WERI-Rb-1 (cell line): ENCODE data around the gene COL5A1.

ENCODE experiments used
- DNase-seq: peaks from one replicate; pipeline ENCODE4 v3.0.0-alpha.2; 2020
- H3K27ac ChIP-seq: fragments of 250-450 bp; sonication (Bioruptor Pico); 2 replicates; pipeline ENCODE4 v1.5.1; 2020; ENCODE audit warnings: mild to moderate bottlenecking, moderate library complexity
- H3K27me3 ChIP-seq: fragments of 250-450 bp; sonication (Bioruptor Pico); 2 replicates; pipeline ENCODE4 v1.5.1; 2021; ENCODE audit warnings: mild to moderate bottlenecking, low read depth, moderate library complexity; ENCODE audit not compliant: insufficient read depth, severe bottlenecking
- H3K36me3 ChIP-seq: fragments of 250-450 bp; sonication (Bioruptor Pico); 2 replicates; pipeline ENCODE4 v1.5.1; 2020; ENCODE audit warnings: mild to moderate bottlenecking, moderate library complexity
- H3K4me3 ChIP-seq: 2 replicates; pipeline ENCODE4 v1.5.1; 2011; ENCODE audit warnings: low read depth, mild to moderate bottlenecking, control low read depth, low read length
- H3K9me3 ChIP-seq: fragments of 250-450 bp; sonication (Bioruptor Pico); 2 replicates; pipeline ENCODE4 v1.5.1; 2021; ENCODE audit warnings: mild to moderate bottlenecking, moderate library complexity; ENCODE audit not compliant: severe bottlenecking
- CTCF ChIP-seq: IDR thresholded peaks from 2 replicates; pipeline ENCODE4 v1.5.1; 2011; ENCODE audit warnings: low read depth, mild to moderate bottlenecking, control low read depth, inconsistent platforms, low read length

Gene COL5A1

GRCh38 chr9:134626571-134627416 is 14.8 kb upstream of the COL5A1 start:
- peak; percentile 90 for DNase-seq
- Histone ChIP-seq H3K9me3 (no peaks in the 10 kb centered on the region), H3K4me3 (no peak overlapping the region), H3K36me3 (no peaks in the 10 kb centered on the region), H3K27me3 (no peaks in the 10 kb centered on the region), H3K27ac (peak overlapping the region; percentile 62)
- no peak for TF ChIP-seq CTCF

- Histone ChIP-seq H3K4me3 (no peak overlapping the region), H3K27me3 (no peaks in the 10 kb centered on the region), H3K27ac (peak overlapping the region; percentile 43), H3K9me3 (no peaks in the 10 kb centered on the region), H3K36me3 (no peaks in the 10 kb centered on the region)
- DNase-seq, result peak; percentile 3
- TF ChIP-seq CTCF, result no peak
Observed at GRCh38 chr9:134627417-134628353, 13.9 kb upstream of the COL5A1 start.

GRCh38 chr9:134628354-134628736 is 13.3 kb upstream of the COL5A1 start:
- DNase-seq, result peak; percentile 4
- TF ChIP-seq CTCF, result no peak
- H3K27ac ChIP-seq, result no peak overlapping the region
- no peaks in the 10 kb centered on the region for H3K27me3 ChIP-seq
- no peak overlapping the region for H3K4me3 ChIP-seq
- H3K9me3 ChIP-seq, result no peaks in the 10 kb centered on the region
- H3K36me3 ChIP-seq, result no peaks in the 10 kb centered on the region

- H3K9me3 ChIP-seq, result no peaks in the 10 kb centered on the region
- no peaks in the 10 kb centered on the region for H3K27me3 ChIP-seq
- TF ChIP-seq CTCF, result no peak
- H3K36me3 ChIP-seq, result no peaks in the 10 kb centered on the region
- H3K27ac ChIP-seq, result no peak overlapping the region
- peak; percentile 6 for DNase-seq
- no peak overlapping the region for H3K4me3 ChIP-seq
Observed at GRCh38 chr9:134629061-134629585, 12.5 kb upstream of the COL5A1 start.

GRCh38 chr9:134629586-134630392 is 11.8 kb upstream of the COL5A1 start:
- H3K4me3 ChIP-seq, result no peak overlapping the region
- H3K9me3 ChIP-seq, result no peaks in the 10 kb centered on the region
- H3K27me3 ChIP-seq, result no peaks in the 10 kb centered on the region
- DNase-seq, result peak; percentile 4
- H3K36me3 ChIP-seq, result no peaks in the 10 kb centered on the region
- no peak for TF ChIP-seq CTCF
- H3K27ac ChIP-seq, result no peak overlapping the region
